Panc1 (cell line): Measurements from ENCODE around the gene SPATA31C1. TPM values are rescaled to one million over a fixed set of nuclear protein-coding genes. Genes with fewer than 3 reads are reported as not detected.

ENCODE experiments used
- ATAC-seq: fragments of 200-7000 bp; cut with Tn5 transposase; 2 replicates; pipeline ENCODE4 v1.9.1; 2020; ENCODE audit warnings: mild to moderate bottlenecking, moderate library complexity
- BruUV-seq: library from RNA; stranded (reverse); fragments of 400-500 nt; replicated peaks from 2 replicates; lab custom pipeline; 2021; lab: Mats Ljungman, UMichigan
- CTCF ChIA-PET: fragments of 300-600 bp; sonication (Branson Sonifier 250); formaldehyde crosslinking; loops from one replicate; lab custom pipeline; 2022; ENCODE audit warnings: antibody characterized with exemption; lab: Charles Lee
- POLR2A ChIA-PET: fragments of 300-600 bp; sonication (Branson Sonifier 250); formaldehyde crosslinking; loops from one replicate; lab custom pipeline; 2022; ENCODE audit warnings: antibody characterized with exemption; lab: Charles Lee
- DNase-seq: peaks from one replicate; pipeline ENCODE4 v3.0.0-alpha.2; 2010; ENCODE audit warnings: low read depth, low spot score
- H3K27ac ChIP-seq: 2 replicates; pipeline ENCODE4 v1.5.1; 2011; ENCODE audit warnings: mild to moderate bottlenecking, low read length, inconsistent platforms
- H3K27me3 ChIP-seq: fragments of 200-500 bp; sonication (Bioruptor generic); 2 replicates; pipeline ENCODE4 v1.6.0; 2014; ENCODE audit warnings: low read length, inconsistent platforms; ENCODE audit not compliant: control insufficient read depth, insufficient read depth
- H3K36me3 ChIP-seq: fragments of 200-500 bp; sonication (Bioruptor generic); 2 replicates; pipeline ENCODE4 v1.5.1; 2014; ENCODE audit warnings: inconsistent platforms, mild to moderate bottlenecking, low read length, moderate library complexity; ENCODE audit not compliant: control insufficient read depth, insufficient read depth
- H3K4me1 ChIP-seq: 2 replicates; pipeline ENCODE4 v1.5.1; 2011; ENCODE audit warnings: inconsistent platforms, mild to moderate bottlenecking, low read length, moderate library complexity; ENCODE audit not compliant: control insufficient read depth, insufficient read depth
- H3K4me3 ChIP-seq, 2 experiments: 2 replicates each; pipeline ENCODE4 v1.5.1; 2011 to 2012; ENCODE audit warnings: low read depth in 2 of 2, low read length in 2 of 2, mild to moderate bottlenecking in 2 of 2, inconsistent platforms in 1 of 2, moderate library complexity in 1 of 2
- H3K9me3 ChIP-seq: fragments of 200-500 bp; sonication (Bioruptor generic); 2 replicates; pipeline ENCODE4 v1.5.1; 2014; ENCODE audit warnings: low read depth, mild to moderate bottlenecking, inconsistent platforms, low read length, moderate library complexity; ENCODE audit not compliant: control insufficient read depth, insufficient read depth
- POLR2AphosphoS5 ChIP-seq: IDR thresholded peaks from 2 replicates; pipeline ENCODE4 v1.6.1; 2012; ENCODE audit warnings: mild to moderate bottlenecking, low read depth, low read length, moderate library complexity
- SIN3A ChIP-seq: IDR thresholded peaks from 2 replicates; pipeline ENCODE4 v1.6.1; 2012; ENCODE audit warnings: low read depth, mild to moderate bottlenecking, low read length, moderate library complexity, borderline replicate concordance; ENCODE audit not compliant: insufficient read depth
- TCF7L2 ChIP-seq: IDR thresholded peaks from 2 replicates; pipeline ENCODE4 v1.6.1; 2011; ENCODE audit warnings: mild to moderate bottlenecking, low read depth, low read length, inconsistent platforms
- in situ Hi-C: cut with HindIII; loops from 2 replicates; pipeline ENCODE4 v1.10.0; 2016; ENCODE audit warnings: low sequenced_read_pairs, low pct_unique_long_range_greater_than_20kb
- intact Hi-C: fragments of 100-400 bp; cut with micrococcal nuclease; formaldehyde crosslinking; loops from one replicate; pipeline ENCODE4 v1.10.0; 2022; ENCODE audit not compliant: unreplicated experiment
- total RNA-seq: library from RNA; stranded (reverse); gene quantifications from one replicate; pipeline ENCODE4 v1.2.1, GENCODE V29; 2021; ENCODE audit not compliant: unreplicated experiment
- TF ChIP-seq, protein P1 (sequence below): fragments of 450-650 bp; IDR thresholded peaks from 2 replicates; pipeline ENCODE4 v1.5.1; 2017; ENCODE audit warnings: mild to moderate bottlenecking
- TF ChIP-seq, protein P2 (sequence below), 2 experiments: IDR thresholded peaks; 2 replicates each; pipeline ENCODE4 v1.6.1; 2011 to 2012; ENCODE audit warnings: low read depth in 2 of 2, control low read depth in 1 of 2, low read length in 1 of 2, mild to moderate bottlenecking in 1 of 2, moderate library complexity in 1 of 2; ENCODE audit not compliant: insufficient read depth in 1 of 2

Gene SPATA31C1
- total RNA-seq, 1 experiment from 2014 or later, result not detected

DNA sequence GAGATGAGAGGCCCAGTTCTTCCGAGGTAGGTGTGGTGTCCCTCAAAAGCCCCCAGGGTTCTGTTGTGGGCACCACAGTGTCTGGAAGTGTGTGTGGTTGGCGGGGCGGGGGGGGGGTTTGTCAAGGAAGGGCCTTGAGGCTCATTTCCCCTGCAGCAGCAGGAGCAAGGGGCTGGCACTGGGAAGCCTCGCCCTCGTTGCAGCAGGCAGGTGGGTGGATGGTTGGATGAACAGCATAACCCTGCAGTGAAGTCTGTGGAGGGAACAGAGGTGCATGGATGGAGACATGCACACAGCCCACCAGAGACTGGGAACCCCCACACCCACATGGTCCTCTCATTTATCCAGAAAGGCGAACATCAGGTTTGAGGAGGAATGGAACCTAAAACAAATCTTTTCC lies 37.1 kb upstream of the SPATA31C1 start:
- H3K36me3 ChIP-seq, result no peaks in the 10 kb centered on the region
- H3K4me3 ChIP-seq, result no peak overlapping the region
- DNase-seq (no peak), ATAC-seq (no peak)
- H3K9me3 ChIP-seq, result no peaks in the 10 kb centered on the region
- intact Hi-C loops, result no loop called here
- in situ Hi-C loops, result no loop called here
- CTCF ChIA-PET, result no interaction called here
- POLR2A ChIA-PET, result no interaction called here
- no TSS peak for BruUV-seq
- TF ChIP-seq, protein P1, sequence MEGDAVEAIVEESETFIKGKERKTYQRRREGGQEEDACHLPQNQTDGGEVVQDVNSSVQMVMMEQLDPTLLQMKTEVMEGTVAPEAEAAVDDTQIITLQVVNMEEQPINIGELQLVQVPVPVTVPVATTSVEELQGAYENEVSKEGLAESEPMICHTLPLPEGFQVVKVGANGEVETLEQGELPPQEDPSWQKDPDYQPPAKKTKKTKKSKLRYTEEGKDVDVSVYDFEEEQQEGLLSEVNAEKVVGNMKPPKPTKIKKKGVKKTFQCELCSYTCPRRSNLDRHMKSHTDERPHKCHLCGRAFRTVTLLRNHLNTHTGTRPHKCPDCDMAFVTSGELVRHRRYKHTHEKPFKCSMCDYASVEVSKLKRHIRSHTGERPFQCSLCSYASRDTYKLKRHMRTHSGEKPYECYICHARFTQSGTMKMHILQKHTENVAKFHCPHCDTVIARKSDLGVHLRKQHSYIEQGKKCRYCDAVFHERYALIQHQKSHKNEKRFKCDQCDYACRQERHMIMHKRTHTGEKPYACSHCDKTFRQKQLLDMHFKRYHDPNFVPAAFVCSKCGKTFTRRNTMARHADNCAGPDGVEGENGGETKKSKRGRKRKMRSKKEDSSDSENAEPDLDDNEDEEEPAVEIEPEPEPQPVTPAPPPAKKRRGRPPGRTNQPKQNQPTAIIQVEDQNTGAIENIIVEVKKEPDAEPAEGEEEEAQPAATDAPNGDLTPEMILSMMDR, result no peak
- TF ChIP-seq TCF7L2 (no peak), POLR2AphosphoS5 (no peak)
- H3K27me3 ChIP-seq, result no peaks in the 10 kb centered on the region
- H3K27ac ChIP-seq, result no peak overlapping the region
- H3K4me1 ChIP-seq, result no peaks in the 10 kb centered on the region

DNA sequence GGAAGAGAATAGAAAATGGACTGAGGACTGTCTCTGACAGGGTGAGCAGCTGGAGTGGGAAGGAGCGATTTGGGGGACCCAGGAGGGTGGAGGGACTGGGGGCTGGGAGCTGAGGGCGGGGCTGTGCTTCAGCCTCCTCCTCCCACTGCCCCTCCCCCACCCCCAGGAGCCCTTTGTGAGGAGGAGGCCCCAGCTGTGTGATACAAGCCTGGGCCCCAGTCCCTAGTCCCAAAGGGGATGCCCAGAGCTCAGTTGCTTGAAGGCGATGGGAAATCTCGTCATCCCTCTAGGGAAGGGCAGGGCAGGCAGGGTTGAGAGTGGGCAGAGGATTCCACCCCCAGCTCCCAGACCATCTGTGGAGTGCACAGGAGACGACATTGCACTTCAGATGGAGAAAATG lies 35.1 kb upstream of the SPATA31C1 start, which contains the start of gene SPATA31E1:
Gene SPATA31E1, plus strand, starts transcription at position 251 of the 400 bp plus-strand sequence. Its CDS starts 15 bp downstream, at position 266.
- ChIA-PET POLR2A (interaction anchor here (0.6 kb wide), 1 partner anchor 68 kb away, joined by 3 read pairs; no protein-coding TSS in a partner anchor), CTCF (no interaction called here)
- no peaks in the 10 kb centered on the region for H3K9me3 ChIP-seq
- H3K4me3 ChIP-seq, result no peak within 1 kb of the TSS
- no peak within 1 kb of the TSS for H3K27ac ChIP-seq
- H3K4me1 ChIP-seq, result no peaks in the 10 kb centered on the region
- H3K36me3 ChIP-seq, result no peaks in the 10 kb centered on the region
- in situ Hi-C loops, result no loop called here
- TF ChIP-seq TCF7L2 (no peak), SIN3A (no peak), POLR2AphosphoS5 (no peak)
- TF ChIP-seq, protein P1, result no peak
- TF ChIP-seq, protein P2, sequence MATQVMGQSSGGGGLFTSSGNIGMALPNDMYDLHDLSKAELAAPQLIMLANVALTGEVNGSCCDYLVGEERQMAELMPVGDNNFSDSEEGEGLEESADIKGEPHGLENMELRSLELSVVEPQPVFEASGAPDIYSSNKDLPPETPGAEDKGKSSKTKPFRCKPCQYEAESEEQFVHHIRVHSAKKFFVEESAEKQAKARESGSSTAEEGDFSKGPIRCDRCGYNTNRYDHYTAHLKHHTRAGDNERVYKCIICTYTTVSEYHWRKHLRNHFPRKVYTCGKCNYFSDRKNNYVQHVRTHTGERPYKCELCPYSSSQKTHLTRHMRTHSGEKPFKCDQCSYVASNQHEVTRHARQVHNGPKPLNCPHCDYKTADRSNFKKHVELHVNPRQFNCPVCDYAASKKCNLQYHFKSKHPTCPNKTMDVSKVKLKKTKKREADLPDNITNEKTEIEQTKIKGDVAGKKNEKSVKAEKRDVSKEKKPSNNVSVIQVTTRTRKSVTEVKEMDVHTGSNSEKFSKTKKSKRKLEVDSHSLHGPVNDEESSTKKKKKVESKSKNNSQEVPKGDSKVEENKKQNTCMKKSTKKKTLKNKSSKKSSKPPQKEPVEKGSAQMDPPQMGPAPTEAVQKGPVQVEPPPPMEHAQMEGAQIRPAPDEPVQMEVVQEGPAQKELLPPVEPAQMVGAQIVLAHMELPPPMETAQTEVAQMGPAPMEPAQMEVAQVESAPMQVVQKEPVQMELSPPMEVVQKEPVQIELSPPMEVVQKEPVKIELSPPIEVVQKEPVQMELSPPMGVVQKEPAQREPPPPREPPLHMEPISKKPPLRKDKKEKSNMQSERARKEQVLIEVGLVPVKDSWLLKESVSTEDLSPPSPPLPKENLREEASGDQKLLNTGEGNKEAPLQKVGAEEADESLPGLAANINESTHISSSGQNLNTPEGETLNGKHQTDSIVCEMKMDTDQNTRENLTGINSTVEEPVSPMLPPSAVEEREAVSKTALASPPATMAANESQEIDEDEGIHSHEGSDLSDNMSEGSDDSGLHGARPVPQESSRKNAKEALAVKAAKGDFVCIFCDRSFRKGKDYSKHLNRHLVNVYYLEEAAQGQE (IDR thresholded peaks at IDR 0.05; ENCODE audit: insufficient read depth in 1 of 2, low read depth in 2 of 2, low read length in 1 of 2), result no peak
- DNase-seq (no peak), ATAC-seq (no peak)
- intact Hi-C loops, result no loop called here
- no TSS peak for BruUV-seq
- no peaks in the 10 kb centered on the region for H3K27me3 ChIP-seq
